GM18517 (cell line): Measurements from ENCODE around the gene MAML2.

ENCODE experiments used
- ATAC-seq: cut with Tn5 transposase; IDR thresholded peaks from one replicate; pipeline ENCODE4 v1.9.1; 2021; ENCODE audit warnings: mild to moderate bottlenecking, moderate library complexity; ENCODE audit not compliant: unreplicated experiment

The MAML2 gene

DNA sequence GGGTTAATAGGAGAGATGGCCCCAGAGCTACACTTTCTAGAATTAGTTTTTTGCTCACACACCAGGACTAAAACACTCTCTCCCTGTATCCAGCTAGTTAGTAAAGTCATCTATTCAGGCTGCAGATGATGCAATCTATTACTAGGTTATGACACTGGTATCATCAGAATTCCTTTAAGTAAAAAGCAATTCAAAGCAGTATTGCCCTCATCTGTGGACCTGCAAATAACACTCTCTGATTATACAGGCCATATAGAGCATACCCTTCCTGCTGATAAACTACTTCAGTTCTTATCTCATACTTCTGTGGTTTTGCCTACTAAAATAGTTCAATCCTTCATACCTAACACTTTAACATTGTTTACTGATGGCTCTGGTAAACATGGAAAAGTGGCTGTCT lies 405.6 kb downstream of the MAML2 start:
- ATAC-seq: no peak

DNA sequence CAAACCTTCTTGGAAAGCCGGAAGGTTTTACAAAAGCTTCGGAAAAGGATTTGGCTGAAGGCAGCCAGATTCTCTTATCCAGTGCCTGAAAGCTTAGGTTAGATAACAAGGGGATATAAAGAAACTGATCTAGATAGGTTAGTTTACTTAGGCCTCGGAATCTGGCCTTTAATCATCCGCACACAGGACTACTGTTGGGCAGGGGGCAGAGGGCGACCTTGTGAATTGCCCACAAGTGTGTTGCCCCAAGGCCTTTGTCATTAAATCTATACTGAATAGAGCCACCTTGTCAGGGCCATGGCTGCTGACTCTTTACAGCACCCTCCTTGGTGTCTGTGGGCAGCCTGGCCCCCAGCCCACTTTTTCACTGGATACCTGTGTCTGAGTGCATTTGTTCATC lies 409.4 kb downstream of the MAML2 start:
- ATAC-seq: no peak

- no peak for ATAC-seq
These were observed 411.1 kb downstream of the MAML2 start for GRCh38 chr11:95931916-95932315.

DNA sequence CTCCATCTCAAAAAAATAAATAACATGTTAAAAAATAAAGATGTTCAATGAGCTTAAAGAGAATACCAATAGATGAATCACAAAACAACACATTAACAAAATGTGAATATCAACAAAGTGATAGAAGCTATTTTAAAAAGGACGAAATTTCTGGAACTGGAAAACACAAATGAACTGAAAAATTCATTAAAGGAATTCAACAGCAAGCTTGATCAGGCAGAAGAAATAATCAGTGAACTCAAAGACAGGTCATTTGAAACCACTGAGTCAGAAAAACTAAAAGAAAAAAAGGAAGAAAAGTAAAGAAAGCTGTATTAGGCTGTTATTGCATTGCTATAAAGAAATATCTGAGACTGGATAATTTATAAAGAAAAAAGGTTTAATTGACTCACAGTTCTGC lies 412.0 kb downstream of the MAML2 start:
- ATAC-seq: no peak

DNA sequence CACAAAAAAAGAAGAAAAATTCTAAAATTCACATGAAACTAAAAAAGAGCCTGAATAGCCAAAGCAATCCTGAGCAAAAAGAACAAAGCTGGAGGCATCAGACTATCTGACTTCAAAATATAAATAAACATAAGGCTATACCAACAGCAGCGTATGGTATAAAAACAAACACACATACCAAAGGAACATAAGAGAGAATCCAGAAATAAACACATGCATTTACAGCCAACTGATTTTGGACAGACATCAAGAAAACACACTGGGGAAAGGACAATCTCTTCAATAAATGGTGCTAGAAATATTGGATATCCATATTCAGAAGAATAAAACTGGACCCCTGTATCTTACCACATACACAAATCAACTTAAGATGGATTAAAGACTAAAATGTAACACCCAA lies 416.3 kb downstream of the MAML2 start:
- ATAC-seq: no peak
